Stomach (tissue), 4 donors: Measurements from ENCODE around the gene TNS3.

Experiments
- CTCF ChIP-seq, 7 experiments: fragments of 450-650 bp in 4 of 7; fragments of 200-600 bp in 3 of 7; sonication (generic) in 3 of 7; IDR thresholded peaks; one replicate each; pipeline ENCODE4 v1.5.1; 2016 to 2019; ENCODE audit warnings: antibody characterized with exemption in 7 of 7, control low read depth in 2 of 7, mild to moderate bottlenecking in 1 of 7
- EP300 ChIP-seq: sonication (generic); formaldehyde crosslinking; IDR thresholded peaks from one replicate; pipeline ENCODE4 v1.6.1; 2017; ENCODE audit warnings: antibody characterized with exemption
- POLR2A ChIP-seq, 4 donors: fragments of 450-650 bp; IDR thresholded peaks; one replicate each; pipeline ENCODE4 v1.6.1; 2016; ENCODE audit warnings: antibody characterized with exemption in 4 of 4, control low read depth in 2 of 4, mild to moderate bottlenecking in 1 of 4, moderate library complexity in 1 of 4
- POLR2AphosphoS5 ChIP-seq, 3 donors: sonication (generic); formaldehyde crosslinking; IDR thresholded peaks; one replicate each; pipeline ENCODE4 v1.6.1; 2016; ENCODE audit warnings: antibody characterized with exemption in 3 of 3

- no peak for TF ChIP-seq POLR2A (IDR thresholded peaks at IDR 0.05)
- no peak for TF ChIP-seq CTCF (IDR thresholded peaks at IDR 0.05)
- no peak for TF ChIP-seq POLR2AphosphoS5 (IDR thresholded peaks at IDR 0.05)
- TF ChIP-seq EP300: no peak
Measured at GRCh38 chr7:47386273-47386835, 195.6 kb downstream of the TNS3 start.
